Liver (tissue), 9 donors: Measurements from ENCODE around the gene TARS1. TPM values are rescaled to one million over a fixed set of nuclear protein-coding genes. Genes with fewer than 3 reads are reported as not detected.

Source experiments
- DNase-seq: peaks from one replicate; pipeline ENCODE4 v3.0.0-alpha.2; 2017; ENCODE audit warnings: low spot score
- H3K27ac ChIP-seq, 2 donors: one replicate each; pipeline ENCODE4 v1.7.0; 2013; ENCODE audit warnings: inconsistent platforms in 2 of 2, low read length in 2 of 2, control low read depth in 1 of 2, low read depth in 1 of 2, mild to moderate bottlenecking in 1 of 2
- H3K27me3 ChIP-seq, 4 donors: one replicate each; pipeline versions ENCODE4 v1.6.1 to v1.7.0; 2013; ENCODE audit warnings: low read length in 3 of 4, inconsistent platforms in 1 of 4, mild to moderate bottlenecking in 1 of 4, moderate library complexity in 1 of 4; ENCODE audit not compliant: control insufficient read depth in 4 of 4, insufficient read depth in 4 of 4
- H3K36me3 ChIP-seq, 4 donors: one replicate each; pipeline versions ENCODE4 v1.6.1 to v1.7.0; 2013; ENCODE audit warnings: low read length in 3 of 4, mild to moderate bottlenecking in 3 of 4, low read depth in 1 of 4, moderate library complexity in 1 of 4; ENCODE audit not compliant: control insufficient read depth in 4 of 4, insufficient read depth in 3 of 4
- H3K4me1 ChIP-seq, 4 donors: one replicate each; pipeline versions ENCODE4 v1.6.1 to v1.7.0; 2013; ENCODE audit warnings: low read length in 3 of 4, mild to moderate bottlenecking in 3 of 4, moderate library complexity in 1 of 4; ENCODE audit not compliant: control insufficient read depth in 4 of 4, insufficient read depth in 4 of 4
- H3K4me3 ChIP-seq, 3 donors: one replicate each; pipeline versions ENCODE4 v1.6.1 to v1.7.0; 2013; ENCODE audit warnings: low read length in 3 of 3, control low read depth in 1 of 3, low read depth in 1 of 3, mild to moderate bottlenecking in 1 of 3
- H3K9ac ChIP-seq, 2 donors: one replicate each; pipeline ENCODE4 v1.7.0; 2013; ENCODE audit warnings: low read length in 2 of 2, mild to moderate bottlenecking in 2 of 2, moderate library complexity in 2 of 2, control low read depth in 1 of 2, low read depth in 1 of 2
- H3K9me3 ChIP-seq, 4 donors: one replicate each; pipeline versions ENCODE4 v1.6.1 to v1.7.0; 2013; ENCODE audit warnings: low read length in 3 of 4; ENCODE audit not compliant: control insufficient read depth in 4 of 4
- ATF3 ChIP-seq: IDR thresholded peaks from 2 replicates; pipeline ENCODE4 v1.6.1; 2016; ENCODE audit warnings: antibody characterized with exemption
- CTCF ChIP-seq: fragments of 150-350 bp; IDR thresholded peaks from 2 replicates; pipeline ENCODE4 v1.5.1; 2017; ENCODE audit warnings: improper control_type of control experiment, low read depth, low read length; ENCODE audit not compliant: missing input control
- EGR1 ChIP-seq, 2 donors: IDR thresholded peaks; 2 replicates each; pipeline ENCODE4 v1.6.1; 2016 to 2018; ENCODE audit warnings: antibody characterized with exemption in 2 of 2, low read depth in 2 of 2
- FOXA1 ChIP-seq: IDR thresholded peaks from 2 replicates; pipeline ENCODE4 v1.6.1; 2016; ENCODE audit warnings: antibody characterized with exemption
- FOXA2 ChIP-seq: IDR thresholded peaks from 2 replicates; pipeline ENCODE4 v1.6.1; 2016; ENCODE audit warnings: antibody characterized with exemption
- GABPA ChIP-seq, 2 donors: IDR thresholded peaks in 1 of 2; conservative IDR thresholded peaks in 1 of 2; 2 replicates each; pipeline ENCODE4 v1.6.1; 2016; ENCODE audit warnings: antibody characterized with exemption in 2 of 2, mild to moderate bottlenecking in 1 of 2, moderate library complexity in 1 of 2
- HNF4A ChIP-seq, 2 donors: conservative IDR thresholded peaks; 2 replicates each; pipeline ENCODE4 v1.6.1; 2016; ENCODE audit warnings: antibody characterized with exemption in 2 of 2, mild to moderate bottlenecking in 2 of 2
- HNF4G ChIP-seq: IDR thresholded peaks from 2 replicates; pipeline ENCODE4 v1.6.1; 2016; ENCODE audit warnings: antibody characterized with exemption
- JUND ChIP-seq, 2 donors: IDR thresholded peaks; 2 replicates each; pipeline ENCODE4 v1.6.1; 2016; ENCODE audit warnings: antibody characterized with exemption in 2 of 2
- NR2F2 ChIP-seq: IDR thresholded peaks from 2 replicates; pipeline ENCODE4 v1.6.1; 2016; ENCODE audit warnings: antibody characterized with exemption
- RAD21 ChIP-seq, 2 donors: IDR thresholded peaks; 2 replicates each; pipeline ENCODE4 v1.6.1; 2016; ENCODE audit warnings: antibody characterized with exemption in 2 of 2, mild to moderate bottlenecking in 2 of 2
- REST ChIP-seq: IDR thresholded peaks from 2 replicates; pipeline ENCODE4 v1.6.1; 2016; ENCODE audit warnings: antibody characterized with exemption, mild to moderate bottlenecking
- SP1 ChIP-seq: IDR thresholded peaks from 2 replicates; pipeline ENCODE4 v1.6.1; 2018; ENCODE audit warnings: antibody characterized with exemption, mild to moderate bottlenecking
- TAF1 ChIP-seq: conservative IDR thresholded peaks from 2 replicates; pipeline ENCODE4 v1.6.1; 2016; ENCODE audit warnings: antibody characterized with exemption, mild to moderate bottlenecking
- WGBS: extraction: QIAGEN DNeasy Blood & Tissue Kit; methylation state at CpG from one replicate; pipeline ENCODE4 v1.1.7; 2013; 5-methylcytosine and 5-hydroxymethylcytosine counted together
- polyA plus RNA-seq, 2 donors: library from polyadenylated mRNA; stranded (reverse) in 1 of 2; unstranded in 1 of 2; fragments of 200-250 nt in 1 of 2; fragments of >200 nt in 1 of 2; fragmentation: Nextera tagmentation in 1 of 2; extraction: Ambion mirVana in 1 of 2; gene quantifications; one replicate each; pipeline versions ENCODE4 v1.2.1 to v1.2.3, GENCODE V29; 2013 to 2015
- total RNA-seq, 2 donors: library from RNA; depleted of rRNA; stranded (reverse); fragments of >200 nt; gene quantifications; one replicate each; pipeline ENCODE4 v1.2.3, GENCODE V29; 2014
- TF ChIP-seq, protein P1 (sequence below): IDR thresholded peaks from 2 replicates; pipeline ENCODE4 v1.6.1; 2016; ENCODE audit warnings: antibody characterized with exemption
- TF ChIP-seq, protein P2 (sequence below): IDR thresholded peaks from 2 replicates; pipeline ENCODE4 v1.6.1; 2016; ENCODE audit warnings: antibody characterized with exemption
- donor health status: healthy.
- donor health status: healthy.
- donor health status: healthy.
- donor health status: healthy.
- donor health status: healthy.

Gene TARS1
- total and polyA plus RNA-seq, 4 donors: 69.1 to 101 (median 93.2) TPM

- Histone ChIP-seq H3K4me1 (peaks cover 0 to 28% (median 12%) of the 10 kb centered on the region in 4 donors), H3K9me3 (no peaks in the 10 kb centered on the region), H3K9ac (no peak overlapping the region), H3K27me3 (no peaks in the 10 kb centered on the region), H3K27ac (no peak overlapping the region), H3K4me3 (no peak overlapping the region), H3K36me3 (peaks cover 5 to 27% (median 21%) of the 10 kb centered on the region in 4 donors)
- no peak for TF ChIP-seq RAD21 (IDR thresholded peaks at IDR 0.05)
- no peak for TF ChIP-seq FOXA2
- TF ChIP-seq HNF4G: no peak
- TF ChIP-seq JUND (IDR thresholded peaks at IDR 0.05): no peak
- TF ChIP-seq, protein P1, sequence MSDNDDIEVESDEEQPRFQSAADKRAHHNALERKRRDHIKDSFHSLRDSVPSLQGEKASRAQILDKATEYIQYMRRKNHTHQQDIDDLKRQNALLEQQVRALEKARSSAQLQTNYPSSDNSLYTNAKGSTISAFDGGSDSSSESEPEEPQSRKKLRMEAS: no peak
- no peak for TF ChIP-seq CTCF
- no peak for TF ChIP-seq TAF1
- TF ChIP-seq HNF4A (conservative IDR thresholded peaks at IDR 0.05): no peak
- TF ChIP-seq SP1: no peak
- no peak for TF ChIP-seq EGR1 (IDR thresholded peaks at IDR 0.05; ENCODE audit: low read depth in 2 of 2)
- TF ChIP-seq GABPA (IDR thresholded peaks at IDR 0.05 in 1 of 2, conservative IDR thresholded peaks at IDR 0.05 in 1 of 2): no peak
- no peak for DNase-seq
Observed at GRCh38 chr5:33445798-33446197, 5.0 kb downstream of the TARS1 start.

GRCh38 chr5:33448118-33448517 is 7.4 kb downstream of the TARS1 start:
- TF ChIP-seq SP1 (no peak), FOXA1 (no peak), ATF3 (no peak), FOXA2 (no peak), NR2F2 (no peak), HNF4G (no peak), GABPA (IDR thresholded peaks at IDR 0.05 in 1 of 2, conservative IDR thresholded peaks at IDR 0.05 in 1 of 2) (no peak)
- TF ChIP-seq, protein P2, sequence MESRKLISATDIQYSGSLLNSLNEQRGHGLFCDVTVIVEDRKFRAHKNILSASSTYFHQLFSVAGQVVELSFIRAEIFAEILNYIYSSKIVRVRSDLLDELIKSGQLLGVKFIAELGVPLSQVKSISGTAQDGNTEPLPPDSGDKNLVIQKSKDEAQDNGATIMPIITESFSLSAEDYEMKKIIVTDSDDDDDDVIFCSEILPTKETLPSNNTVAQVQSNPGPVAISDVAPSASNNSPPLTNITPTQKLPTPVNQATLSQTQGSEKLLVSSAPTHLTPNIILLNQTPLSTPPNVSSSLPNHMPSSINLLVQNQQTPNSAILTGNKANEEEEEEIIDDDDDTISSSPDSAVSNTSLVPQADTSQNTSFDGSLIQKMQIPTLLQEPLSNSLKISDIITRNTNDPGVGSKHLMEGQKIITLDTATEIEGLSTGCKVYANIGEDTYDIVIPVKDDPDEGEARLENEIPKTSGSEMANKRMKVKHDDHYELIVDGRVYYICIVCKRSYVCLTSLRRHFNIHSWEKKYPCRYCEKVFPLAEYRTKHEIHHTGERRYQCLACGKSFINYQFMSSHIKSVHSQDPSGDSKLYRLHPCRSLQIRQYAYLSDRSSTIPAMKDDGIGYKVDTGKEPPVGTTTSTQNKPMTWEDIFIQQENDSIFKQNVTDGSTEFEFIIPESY: no peak
- H3K27me3 ChIP-seq: no peaks in the 10 kb centered on the region
- no peak overlapping the region for H3K4me3 ChIP-seq
- no peak for DNase-seq
- H3K36me3 ChIP-seq: peaks cover 7 to 37% (median 26%) of the 10 kb centered on the region in 4 donors
- WGBS: 72% methylated on average over 3 of the region's 3 CpGs
- H3K9me3 ChIP-seq: no peaks in the 10 kb centered on the region
- H3K9ac ChIP-seq: no peak overlapping the region
- peaks cover 0 to 17% (median 7%) of the 10 kb centered on the region in 4 donors for H3K4me1 ChIP-seq
- no peak overlapping the region for H3K27ac ChIP-seq

DNA sequence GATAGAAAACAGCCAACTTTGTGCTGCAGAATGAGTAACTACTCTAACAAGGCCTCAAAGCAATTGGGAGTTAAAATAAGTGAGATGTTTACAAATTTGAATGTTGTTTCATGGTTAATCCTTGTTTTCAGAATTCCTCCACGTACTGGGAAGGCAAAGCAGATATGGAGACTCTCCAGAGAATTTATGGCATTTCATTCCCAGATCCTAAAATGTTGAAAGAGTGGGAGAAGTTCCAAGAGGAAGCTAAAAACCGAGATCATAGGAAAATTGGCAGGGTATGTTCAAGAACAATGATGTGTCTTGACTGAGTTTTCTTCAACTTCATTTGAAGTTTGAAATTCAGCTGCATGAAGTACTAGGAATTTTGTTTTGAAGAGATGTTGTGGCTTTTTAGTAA is 16.4 kb downstream of the TARS1 start:
- Histone ChIP-seq H3K4me3 (no peak overlapping the region), H3K27me3 (no peaks in the 10 kb centered on the region), H3K36me3 (peaks cover 15 to 93% (median 82%) of the 10 kb centered on the region in 4 donors), H3K4me1 (no peaks in the 10 kb centered on the region), H3K27ac (no peak overlapping the region), H3K9me3 (no peaks in the 10 kb centered on the region), H3K9ac (no peak overlapping the region)
- WGBS: 53% methylated on average over 2 of the region's 2 CpGs
- TF ChIP-seq, protein P2: no peak
- TF ChIP-seq FOXA1: no peak
- TF ChIP-seq JUND (IDR thresholded peaks at IDR 0.05): no peak
- peak; percentile 91 for TF ChIP-seq REST
- no peak for TF ChIP-seq HNF4G
- DNase-seq: no peak
